GM18511 (cell line): ENCODE results near the gene SH3GL2.

Experiments used
- ATAC-seq: cut with Tn5 transposase; IDR thresholded peaks from one replicate; pipeline ENCODE4 v1.9.1; 2021; ENCODE audit warnings: mild to moderate bottlenecking, moderate library complexity; ENCODE audit not compliant: unreplicated experiment

The SH3GL2 gene

DNA sequence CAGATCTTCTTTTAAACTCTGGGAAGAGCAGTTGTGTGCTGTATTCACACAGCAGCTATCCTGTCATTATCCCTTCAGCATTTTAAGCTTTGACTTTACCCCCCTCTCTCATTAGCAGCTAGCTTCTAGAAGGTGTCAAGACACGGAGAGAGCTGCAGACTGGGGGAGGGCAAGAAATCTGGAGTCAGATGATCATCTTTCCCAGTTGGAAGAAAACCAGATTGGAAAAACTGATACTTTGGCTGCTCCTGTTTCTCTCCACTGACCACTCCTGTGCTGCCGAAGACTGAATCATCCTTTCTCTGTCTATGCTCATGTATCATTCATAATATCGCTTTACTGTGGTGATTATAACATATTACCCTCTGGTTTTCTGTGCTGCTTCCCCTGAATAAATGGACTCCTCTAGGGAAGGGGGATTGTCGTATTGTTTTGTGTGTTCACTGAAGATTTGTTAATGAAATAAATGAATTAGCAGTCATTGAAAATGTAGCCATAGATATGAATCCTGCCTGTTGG is 75.1 kb downstream of the SH3GL2 start:
- no peak for ATAC-seq

DNA sequence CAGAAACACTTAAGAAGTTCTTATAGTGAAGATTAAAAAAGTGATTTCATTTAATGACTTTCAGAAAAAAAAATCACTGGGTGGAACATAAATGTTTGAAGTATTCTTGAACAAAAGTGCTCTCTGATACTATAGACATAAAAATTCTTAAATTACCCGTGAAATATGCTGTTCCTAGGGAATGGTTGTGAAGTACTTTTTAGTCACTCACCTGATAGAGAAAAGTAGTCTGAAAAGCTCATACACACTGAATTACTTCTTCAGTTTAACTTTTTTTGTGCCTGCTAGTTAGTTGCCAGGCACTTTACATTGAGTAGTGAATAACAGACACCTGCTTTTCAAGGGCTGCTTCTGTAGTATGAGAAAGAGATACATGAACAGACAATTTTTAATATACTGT is 78.0 kb downstream of the SH3GL2 start:
- ATAC-seq, result no peak

DNA sequence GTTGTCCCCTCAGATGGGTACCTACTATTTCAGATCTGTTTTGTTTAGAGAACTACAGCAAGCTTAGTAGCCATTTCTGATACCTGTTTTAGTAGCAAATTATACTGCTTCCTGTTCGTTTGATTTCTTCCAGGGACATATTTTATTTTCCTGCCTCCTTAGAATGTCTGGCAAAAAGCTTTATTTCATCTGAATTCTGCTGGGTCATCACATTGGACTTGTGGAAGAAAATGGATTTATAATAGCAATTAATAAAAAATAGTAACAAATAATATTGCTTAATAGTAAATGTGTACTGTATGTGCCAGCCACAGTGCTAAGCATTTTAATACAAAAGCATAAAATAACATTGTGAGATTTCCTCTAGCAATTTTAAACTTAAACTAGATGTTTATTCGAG is 79.4 kb downstream of the SH3GL2 start:
- ATAC-seq, result no peak

DNA sequence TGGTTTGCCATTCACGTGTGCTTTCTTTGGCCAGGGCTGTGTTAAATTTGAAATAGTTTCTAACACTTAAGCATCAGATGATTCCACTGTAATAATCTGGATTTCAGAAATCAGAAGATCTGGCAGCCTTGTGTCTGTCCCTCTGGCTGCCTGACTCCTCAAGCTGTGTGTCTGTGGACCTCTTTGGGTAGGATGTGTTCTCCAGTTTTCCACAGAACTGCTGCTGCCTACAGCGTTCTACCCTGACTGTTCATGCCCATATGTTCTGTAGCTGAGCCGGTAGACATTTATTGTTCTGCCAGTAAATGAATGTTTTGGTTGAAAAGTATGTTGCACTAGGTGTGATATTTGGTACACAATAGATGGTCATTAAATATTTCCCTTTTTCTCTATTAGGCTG is 81.3 kb downstream of the SH3GL2 start:
- ATAC-seq, result no peak

DNA sequence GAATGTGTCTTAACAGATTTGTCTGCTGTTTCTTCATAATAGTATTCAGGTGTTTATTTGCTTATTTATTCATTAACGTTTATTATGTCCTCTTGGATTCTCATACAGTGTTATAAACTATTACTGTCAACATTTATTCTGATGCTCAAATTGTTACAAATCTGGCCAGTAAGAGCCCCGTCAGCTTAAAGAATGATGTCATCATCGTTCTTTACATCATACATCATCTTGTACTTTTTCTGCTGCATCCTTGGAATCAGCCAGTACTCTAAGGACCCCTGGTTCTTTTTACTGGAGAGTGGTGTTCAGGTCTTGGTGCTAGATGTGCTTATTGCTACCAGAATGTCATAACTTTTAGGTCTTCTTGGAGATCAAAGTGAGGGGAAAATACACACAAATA is 86.6 kb downstream of the SH3GL2 start:
- ATAC-seq, result no peak

DNA sequence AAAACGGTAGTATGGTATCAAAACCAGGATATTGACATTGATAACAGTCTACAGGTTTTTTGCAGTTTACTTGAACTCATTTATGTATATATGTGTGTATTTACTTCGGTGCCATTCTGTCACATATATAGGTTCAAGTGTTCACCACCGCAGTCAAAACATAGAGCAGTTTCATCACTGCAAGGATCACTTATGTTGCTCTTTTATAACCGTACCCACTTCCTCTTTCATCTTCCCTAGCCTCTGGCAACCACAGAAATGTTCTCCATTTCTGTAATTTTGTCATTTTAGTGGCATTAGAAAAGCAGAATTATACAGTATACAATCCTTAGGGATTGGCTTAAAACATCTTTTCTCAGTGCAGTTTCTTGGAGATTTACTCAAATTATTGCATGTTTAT is 90.3 kb downstream of the SH3GL2 start:
- ATAC-seq, result no peak

DNA sequence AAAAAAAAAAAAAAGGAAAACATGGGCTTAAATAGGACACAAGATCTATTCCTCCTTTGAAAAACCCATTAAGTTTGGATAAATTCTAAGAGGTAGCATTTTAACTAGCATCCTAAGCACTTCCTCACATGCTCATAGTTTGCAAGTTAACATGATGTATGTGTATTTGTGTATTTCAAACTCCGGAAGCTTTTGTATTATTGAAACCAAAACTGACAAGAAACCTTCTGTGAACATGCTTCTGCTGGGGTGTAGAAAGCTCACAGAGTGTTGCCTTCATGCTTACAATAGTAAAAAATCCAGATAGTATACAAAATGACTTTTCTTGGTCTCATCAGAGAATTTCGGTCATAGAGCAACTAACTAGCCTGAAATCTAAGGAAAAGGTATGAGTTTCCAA is 103.8 kb downstream of the SH3GL2 start:
- ATAC-seq, result no peak

DNA sequence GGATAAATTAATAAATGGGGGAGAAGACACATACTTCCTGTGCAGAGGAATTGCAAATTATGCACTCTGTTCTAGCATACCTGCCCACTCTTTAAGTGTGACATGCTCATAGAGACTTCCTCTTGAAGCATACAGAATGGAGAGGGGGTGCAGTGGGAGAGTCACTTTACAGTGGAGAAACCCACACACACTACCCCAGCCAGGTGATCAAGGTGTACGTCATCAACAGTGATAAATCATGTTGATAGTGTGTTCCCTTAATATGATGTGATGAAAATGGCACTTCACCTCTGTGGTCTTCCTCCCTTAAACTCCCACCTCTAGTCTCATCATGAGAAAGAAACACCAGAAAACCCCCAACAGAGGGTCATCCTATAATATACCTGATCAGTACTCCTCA is 110.0 kb downstream of the SH3GL2 start:
- no peak for ATAC-seq

DNA sequence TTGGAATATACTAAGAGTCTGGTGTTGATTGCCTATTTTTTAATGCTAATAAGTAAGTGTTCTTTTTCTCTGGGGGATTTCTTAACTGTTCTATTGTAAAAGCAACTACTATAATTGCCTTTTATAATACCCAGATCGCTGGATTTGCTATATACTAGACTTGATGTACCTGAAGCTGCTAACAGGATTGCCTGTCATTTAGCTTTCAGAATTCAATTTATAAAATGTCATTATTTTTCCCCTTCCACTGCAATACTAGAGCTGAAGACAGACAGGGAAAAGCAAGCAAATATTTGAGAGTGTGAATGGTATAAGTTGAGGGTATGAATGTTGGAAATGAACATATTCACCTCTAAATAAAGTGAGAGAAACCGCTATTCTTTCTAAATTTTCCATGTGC is 115.5 kb downstream of the SH3GL2 start:
- no peak for ATAC-seq

DNA sequence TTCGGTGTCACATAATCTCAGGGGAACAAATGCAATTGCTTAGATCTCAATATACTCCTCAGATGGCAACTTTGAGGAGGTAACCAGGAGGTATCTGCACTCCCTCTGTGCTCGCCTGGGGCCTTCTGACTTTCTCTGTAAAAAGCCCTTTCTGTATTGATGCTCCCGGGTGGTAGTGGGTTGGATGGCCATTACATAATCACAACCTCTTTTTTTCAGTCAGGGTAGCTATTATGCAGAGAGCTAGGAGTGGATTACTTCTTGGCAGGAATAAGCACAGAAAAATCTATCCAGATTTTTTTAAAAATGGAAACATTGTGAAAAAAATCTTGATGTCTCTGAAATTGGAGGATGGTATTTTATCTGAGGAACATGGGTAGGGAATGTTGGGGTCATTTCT is 116.6 kb downstream of the SH3GL2 start:
- ATAC-seq, result no peak

DNA sequence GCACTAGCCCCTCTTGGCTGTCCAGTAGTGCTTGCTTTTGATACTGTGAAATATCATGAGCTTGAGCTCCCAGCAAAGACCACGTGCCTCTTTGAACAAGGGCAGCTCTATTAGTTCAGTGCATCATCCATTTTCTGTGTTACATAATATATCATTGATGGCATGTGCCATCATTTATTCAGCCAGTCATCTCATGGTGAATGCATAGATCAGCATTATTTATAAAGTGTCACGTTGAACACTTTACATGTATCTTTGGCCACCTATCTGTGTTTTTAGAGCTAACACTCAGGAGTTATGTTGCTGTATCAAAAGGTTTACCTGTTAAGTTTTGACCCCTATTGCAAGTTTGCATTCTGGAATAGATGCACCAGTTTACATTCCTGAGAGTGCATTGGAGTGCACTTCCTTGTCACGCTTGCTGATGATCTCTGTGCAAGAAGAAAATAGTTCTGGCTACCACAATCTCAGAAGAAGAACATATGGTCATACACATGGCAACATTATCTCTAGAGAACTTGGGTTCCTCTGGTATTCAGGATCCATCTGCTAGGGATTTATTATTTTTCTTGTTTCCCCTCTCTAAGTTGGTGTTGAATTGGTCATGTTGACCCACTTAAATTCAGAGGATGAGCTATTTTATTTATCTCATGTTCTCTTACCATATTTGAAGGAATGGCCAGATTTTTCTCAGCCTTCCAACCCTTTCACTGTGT is 120.9 kb downstream of the SH3GL2 start:
- ATAC-seq, result no peak

DNA sequence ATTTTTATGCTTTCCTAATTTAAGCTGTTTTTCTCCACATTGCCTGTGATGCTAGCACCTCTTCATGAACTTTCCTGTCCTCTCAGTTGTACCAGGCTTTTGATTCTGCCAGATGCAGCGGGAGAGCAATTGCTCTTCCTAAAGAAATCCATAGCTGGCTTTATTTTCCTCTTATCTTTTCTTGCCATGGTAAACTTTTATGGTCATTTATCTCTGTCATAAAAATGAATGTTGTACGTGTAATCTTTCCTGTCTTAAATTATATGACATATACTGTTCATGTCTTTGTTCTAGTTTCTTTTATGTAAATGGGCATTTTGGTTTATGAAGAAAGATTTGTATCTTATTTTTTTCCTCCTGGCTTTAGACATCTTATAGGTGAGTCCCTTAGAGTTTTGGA is 127.5 kb downstream of the SH3GL2 start:
- no peak for ATAC-seq

DNA sequence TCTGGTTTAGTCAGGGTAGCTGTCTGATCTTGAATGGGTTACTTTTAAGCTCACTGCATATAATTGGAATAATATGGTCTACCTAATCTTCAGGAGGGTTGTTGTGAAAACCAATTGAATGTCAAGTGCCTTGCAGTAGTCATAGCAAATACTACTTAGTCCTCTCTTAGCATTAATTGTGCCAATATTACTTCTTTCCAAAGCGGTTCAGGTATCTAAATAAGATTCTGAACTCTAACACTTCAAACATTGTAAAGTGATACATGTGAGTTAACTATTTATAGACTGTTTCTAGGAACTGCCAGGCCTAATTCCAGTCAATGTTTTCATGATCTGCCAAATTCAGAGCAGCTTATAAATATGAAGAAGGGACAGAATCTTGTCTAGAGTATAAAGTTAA is 140.2 kb downstream of the SH3GL2 start:
- ATAC-seq, result no peak

DNA sequence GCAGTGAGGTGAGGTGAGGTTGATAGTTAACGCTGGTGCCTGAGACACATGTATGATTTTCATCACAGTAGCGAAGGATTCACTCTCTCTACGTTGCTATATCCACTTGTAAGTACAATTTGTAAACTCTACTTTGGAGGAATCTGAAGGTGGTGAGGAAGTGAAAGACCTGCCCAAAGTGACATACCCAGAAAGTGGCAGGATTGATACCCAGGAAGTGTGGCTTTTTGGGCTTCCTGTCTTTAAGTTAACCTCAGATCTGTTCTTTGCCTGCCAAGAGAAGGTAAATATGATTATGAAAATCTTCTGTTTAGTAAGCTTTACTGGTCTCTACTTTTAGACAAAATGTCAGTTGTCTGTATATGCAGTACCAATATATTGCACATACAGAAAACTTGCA is 143.1 kb downstream of the SH3GL2 start:
- no peak for ATAC-seq

DNA sequence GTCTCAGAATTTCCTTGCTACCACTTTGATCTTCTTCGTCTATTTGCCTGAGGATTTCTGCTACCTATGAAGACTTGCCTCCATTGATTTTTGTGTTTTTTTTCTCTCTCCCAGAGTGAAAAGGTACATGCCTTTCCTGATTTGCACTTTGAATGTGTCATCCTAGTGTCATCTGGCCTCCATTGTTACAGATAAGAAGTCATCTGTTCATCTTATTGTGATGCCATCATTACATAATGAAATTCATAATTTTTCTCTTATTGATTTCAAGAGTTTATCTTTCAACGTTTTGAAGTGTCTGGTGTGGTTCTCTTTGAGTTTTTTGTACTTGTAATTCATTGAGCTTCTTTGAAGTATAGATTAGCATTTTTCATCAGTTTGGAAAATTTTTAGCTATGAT is 144.8 kb downstream of the SH3GL2 start:
- ATAC-seq, result no peak

DNA sequence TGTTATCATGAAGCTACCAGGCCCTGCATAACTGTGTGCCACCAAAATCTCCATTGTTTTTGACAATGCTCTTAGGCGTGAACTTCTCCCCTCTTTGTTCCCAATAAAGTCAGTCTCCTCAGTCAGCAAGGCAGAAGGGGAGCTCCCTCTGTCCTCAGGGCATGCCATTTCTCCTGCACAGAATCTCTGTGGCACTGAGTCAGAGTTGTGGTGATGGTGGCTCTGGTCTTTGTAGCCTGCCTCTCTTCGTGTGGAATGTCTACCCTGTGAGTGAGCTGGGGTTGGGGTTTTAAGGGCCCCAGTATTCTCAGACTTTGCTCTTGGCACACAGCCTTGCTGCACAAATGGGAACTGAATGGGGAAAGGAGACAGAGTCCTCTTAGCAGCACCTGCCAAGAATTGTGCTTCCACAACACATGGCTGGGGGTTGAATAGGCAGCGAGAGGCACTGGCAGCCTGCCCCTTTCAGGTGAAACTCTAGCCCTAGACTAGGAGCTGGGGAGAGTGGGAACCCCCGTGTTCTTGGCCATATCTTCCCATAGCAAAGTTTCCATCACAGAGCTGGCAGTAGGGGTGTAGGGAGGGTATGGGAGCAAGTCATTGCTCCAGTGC is 146.6 kb downstream of the SH3GL2 start:
- ATAC-seq, result no peak

DNA sequence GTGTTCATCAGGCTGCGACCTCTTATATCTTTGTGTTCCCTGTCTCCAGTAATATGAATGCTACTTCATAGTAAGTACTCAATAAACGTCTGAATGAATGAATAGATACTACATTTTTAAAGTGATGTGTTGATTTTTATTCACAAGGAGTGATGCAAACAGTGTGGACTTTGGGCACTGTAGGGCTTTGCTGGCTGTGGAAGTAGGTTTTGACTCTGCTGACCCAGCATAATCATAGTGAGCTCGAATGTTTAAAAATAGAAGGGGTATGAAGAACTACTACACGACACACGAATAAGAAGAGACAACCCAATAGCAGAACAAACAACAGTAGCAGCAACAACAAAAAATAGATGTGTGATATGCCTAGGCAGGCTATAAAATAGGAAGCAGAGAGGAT is 147.4 kb downstream of the SH3GL2 start:
- no peak for ATAC-seq

DNA sequence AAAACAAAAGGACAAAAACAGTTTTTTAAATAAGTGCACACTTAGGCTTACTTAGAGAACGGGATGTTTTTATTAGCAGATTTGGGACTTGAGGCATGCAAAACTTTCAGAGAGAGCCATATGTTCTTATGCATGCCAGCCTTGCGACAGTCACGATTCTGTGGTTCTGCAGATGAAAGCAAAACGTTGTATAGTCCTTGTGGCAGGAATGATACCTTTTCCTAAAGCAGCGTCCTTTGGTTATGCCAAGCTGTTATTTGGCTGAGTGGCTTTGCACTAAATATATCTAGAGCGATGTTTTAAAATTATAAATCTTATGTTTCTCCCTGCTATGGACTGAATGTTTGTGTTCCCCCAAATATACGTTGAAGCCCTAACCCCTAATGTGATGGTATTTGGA is 152.0 kb downstream of the SH3GL2 start:
- ATAC-seq, result no peak

DNA sequence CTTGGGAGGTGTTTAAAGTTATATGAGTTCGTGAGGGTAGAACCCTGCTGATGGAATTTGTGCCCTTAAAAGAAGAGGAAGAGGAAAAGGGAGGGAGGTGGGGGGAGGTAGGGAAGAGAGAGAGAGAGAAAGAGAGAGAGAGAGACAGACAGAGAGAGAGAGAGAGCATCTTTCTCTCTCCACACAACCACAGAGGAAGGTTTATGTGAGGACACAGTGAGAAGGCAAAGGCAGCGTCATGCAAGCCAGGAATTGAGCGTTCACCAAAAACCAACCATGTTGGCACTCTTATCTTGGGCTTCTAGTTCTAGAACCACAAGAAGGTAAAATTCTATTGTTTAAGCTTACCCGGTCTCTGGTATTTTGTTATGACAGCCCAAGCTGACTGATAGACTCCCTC is 152.4 kb downstream of the SH3GL2 start:
- ATAC-seq, result no peak

DNA sequence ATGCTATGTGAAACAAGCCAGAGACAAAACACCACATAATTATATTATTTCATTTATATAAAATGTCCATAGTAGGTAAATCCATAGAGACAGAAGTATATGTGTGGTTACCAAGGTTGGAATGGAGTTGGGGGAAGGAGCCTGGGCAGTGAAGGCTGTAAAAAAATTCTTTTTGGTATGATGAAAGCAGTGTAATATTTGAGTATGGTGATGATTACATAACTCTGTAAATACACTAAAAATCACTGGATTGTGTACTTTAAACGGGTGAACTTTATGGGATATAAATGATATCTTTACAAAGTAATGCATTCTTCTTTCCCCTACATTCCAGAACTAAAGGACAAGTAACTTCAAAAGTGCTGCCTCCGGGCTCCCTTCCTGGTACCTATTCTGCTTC is 155.8 kb downstream of the SH3GL2 start:
- no peak for ATAC-seq

DNA sequence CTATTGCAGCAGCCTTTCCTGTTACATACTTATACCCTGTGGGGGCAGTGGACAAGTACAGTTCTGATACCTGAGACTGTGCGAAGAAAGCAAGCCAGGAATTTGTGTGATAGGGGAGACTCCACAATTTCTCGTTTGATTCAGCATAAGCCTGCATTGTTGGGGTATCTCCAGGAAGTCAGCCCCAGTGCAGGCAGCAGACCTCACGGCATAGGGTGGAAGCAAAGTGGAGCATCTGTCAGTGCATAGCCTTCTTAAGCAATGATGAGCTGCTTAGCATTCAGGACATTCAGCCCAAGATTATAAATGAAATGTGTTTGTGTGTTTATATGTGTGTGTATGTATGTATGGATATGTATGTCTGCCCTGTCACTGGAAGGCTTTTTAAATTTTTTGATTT is 157.0 kb downstream of the SH3GL2 start:
- ATAC-seq, result no peak

DNA sequence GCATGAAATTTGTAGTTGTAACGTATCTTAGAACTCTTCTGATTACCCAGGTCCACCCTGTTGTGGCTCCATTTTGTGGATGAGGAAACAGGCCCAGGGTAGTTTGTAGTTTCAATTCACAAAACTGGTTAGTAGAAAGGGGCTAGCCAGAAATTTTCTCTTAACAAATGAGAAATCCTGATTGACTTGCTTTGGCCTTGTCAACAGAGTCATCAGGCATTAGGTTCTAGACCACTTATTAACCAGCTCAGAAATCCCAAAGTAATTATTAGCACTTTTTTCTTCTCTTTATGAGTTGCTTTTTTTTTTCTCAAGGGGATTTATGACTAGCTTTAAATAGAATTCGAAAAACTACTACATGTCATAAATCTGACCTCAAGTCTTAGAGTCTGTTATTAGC is 160.2 kb downstream of the SH3GL2 start:
- no peak for ATAC-seq

DNA sequence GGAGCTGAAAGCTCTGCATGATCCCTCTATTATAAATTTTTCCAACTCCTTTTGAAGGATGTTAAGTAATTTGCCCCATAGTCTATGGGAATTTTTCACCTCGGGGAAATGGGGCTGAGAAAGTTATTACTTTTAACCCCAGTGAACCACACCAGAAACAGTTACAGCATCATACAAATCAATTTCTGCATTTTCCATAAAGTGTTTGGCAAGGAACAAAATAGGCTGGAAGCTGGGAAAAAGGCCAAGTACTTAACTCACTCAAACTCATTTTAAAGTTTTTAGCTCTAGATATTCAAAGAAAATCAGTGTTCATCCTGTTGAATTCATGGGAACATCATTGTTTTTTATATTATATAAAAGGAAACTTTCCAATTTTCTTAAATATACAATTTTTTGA is 160.9 kb downstream of the SH3GL2 start:
- no peak for ATAC-seq
